Measurements from ENCODE around the gene SPATA3.

Gene SPATA3

GRCh38 chr2:230995821-230996220, at the start of gene SPATA3:
TSS of gene SPATA3 (plus strand) at chr2:230996121. CDS start at chr2:230996234, 113 bp downstream.
- DNase-seq (ENCODE audit: low read depth in 2 of 2), result no peak

- no peak for DNase-seq (ENCODE audit: low read depth in 2 of 2)
Observed at GRCh38 chr2:230946429-230947234, 49.3 kb upstream of the SPATA3 start.

GRCh38 chr2:230947235-230947576, 48.7 kb upstream of the SPATA3 start:
- DNase-seq (ENCODE audit: low read depth in 2 of 2), result no peak

GRCh38 chr2:230947908-230948365, 48.0 kb upstream of the SPATA3 start:
- DNase-seq (ENCODE audit: low read depth in 2 of 2), result no peak

- DNase-seq (ENCODE audit: low read depth in 2 of 2), result no peak
Observed at GRCh38 chr2:230949966-230950873, 45.7 kb upstream of the SPATA3 start.

- no peak for DNase-seq (ENCODE audit: low read depth in 2 of 2)
Observed at GRCh38 chr2:230950874-230951339, 45.0 kb upstream of the SPATA3 start.

- no peak for DNase-seq (ENCODE audit: low read depth in 2 of 2)
Observed at GRCh38 chr2:230951396-230951795, 44.5 kb upstream of the SPATA3 start.

GRCh38 chr2:230952226-230952956, 43.5 kb upstream of the SPATA3 start:
- DNase-seq (ENCODE audit: low read depth in 2 of 2), result no peak

- no peak for DNase-seq (ENCODE audit: low read depth in 2 of 2)
Observed at GRCh38 chr2:230953845-230954244, 42.1 kb upstream of the SPATA3 start.

GRCh38 chr2:230954746-230955145, 41.2 kb upstream of the SPATA3 start:
- DNase-seq (ENCODE audit: low read depth in 2 of 2), result no peak

- DNase-seq (ENCODE audit: low read depth in 2 of 2), result no peak
Observed at GRCh38 chr2:230955163-230955737, 40.7 kb upstream of the SPATA3 start.

GRCh38 chr2:230956827-230957755, 38.8 kb upstream of the SPATA3 start:
- DNase-seq (ENCODE audit: low read depth in 2 of 2), result no peak

GRCh38 chr2:230957756-230958391, 38.0 kb upstream of the SPATA3 start:
- no peak for DNase-seq (ENCODE audit: low read depth in 2 of 2)

- DNase-seq (ENCODE audit: low read depth in 2 of 2), result no peak
Observed at GRCh38 chr2:230958820-230959756, 36.8 kb upstream of the SPATA3 start.

GRCh38 chr2:230960026-230960425, 35.9 kb upstream of the SPATA3 start:
- no peak for DNase-seq (ENCODE audit: low read depth in 2 of 2)

- DNase-seq (ENCODE audit: low read depth in 2 of 2), result no peak
Observed at GRCh38 chr2:230961091-230961491, 34.8 kb upstream of the SPATA3 start.

GRCh38 chr2:230964136-230964730, 31.7 kb upstream of the SPATA3 start:
- no peak for DNase-seq (ENCODE audit: low read depth in 2 of 2)

- DNase-seq (ENCODE audit: low read depth in 2 of 2), result no peak
Observed at GRCh38 chr2:230967113-230967512, 28.8 kb upstream of the SPATA3 start.
